Prostate gland (tissue), 2 donors: ENCODE measurements around the gene GIPC1. TPM values are rescaled to one million over a fixed set of nuclear protein-coding genes. Genes with fewer than 3 reads are reported as not detected.

ENCODE experiments used
- DNase-seq: peaks from one replicate; pipeline ENCODE4 v3.0.0-alpha.2; 2019; ENCODE audit warnings: low spot score
- H3K27ac ChIP-seq, 2 donors: fragments of 200-600 bp; sonication (generic); 2 replicates each; pipeline ENCODE4 v1.5.1; 2017 to 2019
- H3K27me3 ChIP-seq: fragments of 200-600 bp; sonication (generic); replicated peaks from 2 replicates; pipeline ENCODE4 v1.5.1; 2019; ENCODE audit not compliant: insufficient read depth
- H3K36me3 ChIP-seq, 2 donors: fragments of 200-600 bp; sonication (generic); 1 replicate in 1 of 2; 2 replicates in 1 of 2; pipeline versions ENCODE4 v1.5.1 to v1.8.1; 2017 to 2019
- H3K4me1 ChIP-seq: fragments of 200-600 bp; sonication (generic); replicated peaks from 2 replicates; pipeline ENCODE4 v1.5.1; 2019
- H3K4me3 ChIP-seq, 2 donors: fragments of 200-600 bp; sonication (generic); 2 replicates each; pipeline ENCODE4 v1.5.1; 2017 to 2019
- H3K9me3 ChIP-seq: fragments of 200-600 bp; sonication (generic); 2 replicates; pipeline ENCODE4 v1.5.1; 2017
- POLR2A ChIP-seq: fragments of 450-650 bp; IDR thresholded peaks from one replicate; pipeline ENCODE4 v1.6.1; 2016; ENCODE audit warnings: antibody characterized with exemption, mild to moderate bottlenecking
- POLR2AphosphoS5 ChIP-seq: sonication (generic); formaldehyde crosslinking; IDR thresholded peaks from one replicate; pipeline ENCODE4 v1.6.1; 2017; ENCODE audit warnings: antibody characterized with exemption
- WGBS: methylation state at CpG from one replicate; pipeline ENCODE4 v1.1.5; 2018; 5-methylcytosine and 5-hydroxymethylcytosine counted together
- intact Hi-C: fragments of 100-400 bp; cut with DNase I; formaldehyde crosslinking; loops from one replicate; pipeline ENCODE4 v1.14.2; 2022
- total RNA-seq, 2 donors: library from RNA; depleted of rRNA; stranded (reverse); fragments of >200 nt; gene quantifications; one replicate each; pipeline ENCODE4 v1.1.0, GENCODE V29; 2016
- TF ChIP-seq, protein P1 (sequence below), 4 experiments: fragments of 200-600 bp in 2 of 4; fragments of 450-650 bp in 2 of 4; sonication (generic) in 2 of 4; IDR thresholded peaks; 1 replicate in 3 of 4; 2 replicates in 1 of 4; pipeline ENCODE4 v1.5.1; 2016 to 2019; ENCODE audit warnings: antibody characterized with exemption in 4 of 4, mild to moderate bottlenecking in 2 of 4, moderate library complexity in 2 of 4

GIPC1 gene
- total RNA-seq, 2 donors from 2014 or later, result 71.8 to 101 TPM

DNA sequence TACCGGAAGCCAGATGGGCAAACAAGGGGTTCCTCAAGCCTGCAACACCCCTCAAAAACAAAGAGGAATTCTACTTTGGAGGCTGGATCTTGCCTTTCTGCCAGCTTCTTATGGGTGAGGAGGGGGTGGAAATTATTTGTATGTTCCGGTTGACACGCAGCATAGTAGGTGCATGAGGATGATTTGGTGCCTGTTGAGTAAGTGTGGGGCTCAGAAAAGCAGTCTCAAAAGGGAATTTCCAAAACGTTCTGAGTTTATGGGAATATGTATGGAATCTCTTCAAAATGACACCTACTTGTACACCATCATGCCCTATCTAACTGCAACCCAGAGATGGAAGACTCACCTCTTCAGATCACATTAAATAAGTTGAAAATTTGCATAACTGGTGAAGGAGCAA is 30.5 kb upstream of the GIPC1 start:
- no peaks in the 10 kb centered on the region for H3K27me3 ChIP-seq
- H3K4me3 ChIP-seq, result no peak overlapping the region
- intact Hi-C loops, result no loop called here
- TF ChIP-seq, protein P1, sequence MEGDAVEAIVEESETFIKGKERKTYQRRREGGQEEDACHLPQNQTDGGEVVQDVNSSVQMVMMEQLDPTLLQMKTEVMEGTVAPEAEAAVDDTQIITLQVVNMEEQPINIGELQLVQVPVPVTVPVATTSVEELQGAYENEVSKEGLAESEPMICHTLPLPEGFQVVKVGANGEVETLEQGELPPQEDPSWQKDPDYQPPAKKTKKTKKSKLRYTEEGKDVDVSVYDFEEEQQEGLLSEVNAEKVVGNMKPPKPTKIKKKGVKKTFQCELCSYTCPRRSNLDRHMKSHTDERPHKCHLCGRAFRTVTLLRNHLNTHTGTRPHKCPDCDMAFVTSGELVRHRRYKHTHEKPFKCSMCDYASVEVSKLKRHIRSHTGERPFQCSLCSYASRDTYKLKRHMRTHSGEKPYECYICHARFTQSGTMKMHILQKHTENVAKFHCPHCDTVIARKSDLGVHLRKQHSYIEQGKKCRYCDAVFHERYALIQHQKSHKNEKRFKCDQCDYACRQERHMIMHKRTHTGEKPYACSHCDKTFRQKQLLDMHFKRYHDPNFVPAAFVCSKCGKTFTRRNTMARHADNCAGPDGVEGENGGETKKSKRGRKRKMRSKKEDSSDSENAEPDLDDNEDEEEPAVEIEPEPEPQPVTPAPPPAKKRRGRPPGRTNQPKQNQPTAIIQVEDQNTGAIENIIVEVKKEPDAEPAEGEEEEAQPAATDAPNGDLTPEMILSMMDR (IDR thresholded peaks at IDR 0.05), result no peak
- TF ChIP-seq POLR2AphosphoS5 (no peak), POLR2A (no peak)
- H3K36me3 ChIP-seq, result no peaks in the 10 kb centered on the region
- DNase-seq, result no peak
- no peaks in the 10 kb centered on the region for H3K9me3 ChIP-seq
- peak overlapping the region; percentile 83 to 98 for H3K27ac ChIP-seq
- peaks cover 5% of the 10 kb centered on the region for H3K4me1 ChIP-seq
- 62% methylated on average over 4 of the region's 4 CpGs for WGBS

DNA sequence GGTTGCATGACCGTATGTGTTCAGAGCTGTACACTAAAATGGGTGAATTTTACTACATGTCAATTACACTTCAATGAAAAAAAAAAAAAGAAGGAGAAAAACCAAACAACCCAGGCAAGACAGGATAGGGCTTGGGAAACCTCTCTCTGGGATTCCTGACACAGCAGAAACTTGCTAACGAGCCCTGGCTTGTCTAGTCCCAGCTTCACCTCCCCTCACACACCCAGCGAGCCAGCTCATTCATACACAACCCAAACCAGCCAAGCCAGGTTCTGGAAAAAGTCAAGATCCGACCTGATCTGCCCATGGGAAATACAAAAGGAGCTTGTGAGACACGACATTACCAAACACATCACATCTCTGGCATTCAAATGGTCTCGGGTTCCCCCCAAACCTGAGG is 29.8 kb upstream of the GIPC1 start:
- peak overlapping the region; percentile 83 to 98 for H3K27ac ChIP-seq
- H3K4me3 ChIP-seq, result no peak overlapping the region
- intact Hi-C loops, result no loop called here
- TF ChIP-seq POLR2A (peak; percentile 40), POLR2AphosphoS5 (peak; percentile 88)
- TF ChIP-seq, protein P1 (IDR thresholded peaks at IDR 0.05), result no peak
- DNase-seq, result peak; percentile 91
- no peaks in the 10 kb centered on the region for H3K9me3 ChIP-seq
- no peaks in the 10 kb centered on the region for H3K27me3 ChIP-seq
- WGBS, result 29% methylated on average over 6 of the region's 6 CpGs
- peaks cover 2% of the 10 kb centered on the region for H3K4me1 ChIP-seq
- no peaks in the 10 kb centered on the region for H3K36me3 ChIP-seq

DNA sequence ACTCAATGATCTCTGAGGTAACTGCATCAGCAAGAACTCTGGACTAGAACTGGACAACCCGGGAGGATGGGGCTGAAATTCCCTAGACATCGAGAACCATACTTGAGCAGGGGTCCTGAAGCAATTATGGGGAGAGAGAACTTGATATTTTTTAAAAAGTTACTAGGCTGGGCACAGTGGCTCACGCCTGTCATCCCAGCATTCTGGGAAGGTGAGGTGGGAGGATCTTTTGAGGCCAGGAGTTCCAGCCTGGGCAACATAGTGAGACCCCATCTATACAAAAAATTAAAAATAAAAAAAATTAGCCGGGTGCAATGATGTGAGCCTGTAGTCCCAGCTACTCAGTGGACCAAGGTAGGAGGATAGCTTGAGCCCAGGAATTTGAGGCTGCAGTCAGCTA is 24.6 kb upstream of the GIPC1 start:
- Histone ChIP-seq H3K4me3 (no peak overlapping the region), H3K4me1 (peaks cover 5% of the 10 kb centered on the region), H3K9me3 (no peaks in the 10 kb centered on the region), H3K36me3 (no peaks in the 10 kb centered on the region), H3K27me3 (no peaks in the 10 kb centered on the region), H3K27ac (no peak overlapping the region)
- intact Hi-C loops, result no loop called here
- no peak for DNase-seq
- 82% methylated on average over 4 of the region's 4 CpGs for WGBS
- no peak for TF ChIP-seq POLR2A
- TF ChIP-seq, protein P1 (IDR thresholded peaks at IDR 0.05), result no peak
- no peak for TF ChIP-seq POLR2AphosphoS5

- intact Hi-C loops, result loop anchor here (5.0 kb wide), 1 partner anchor 383 kb away; the partner anchor contains the start of gene ASF1B
- peak overlapping the region; percentile 98 to 100 for H3K27ac ChIP-seq
- no peak for DNase-seq
Observed at GRCh38 chr19:14519860-14520407, 24.0 kb upstream of the GIPC1 start.

More at GRCh38 chr19:14519860-14520407, 24.0 kb upstream of the GIPC1 start:
- WGBS, result 29% methylated on average over 2 of the region's 2 CpGs
- Histone ChIP-seq H3K9me3 (no peaks in the 10 kb centered on the region), H3K4me1 (peaks cover 9% of the 10 kb centered on the region), H3K27me3 (no peaks in the 10 kb centered on the region), H3K36me3 (peaks cover 0 to 5% of the 10 kb centered on the region in 2 donors), H3K4me3 (no peak overlapping the region)
- TF ChIP-seq, protein P1 (IDR thresholded peaks at IDR 0.05), result no peak
- peak; percentile 36 for TF ChIP-seq POLR2AphosphoS5
